Keratinocyte (primary cell): Measurements from ENCODE around the gene AGO3. TPM values are rescaled to one million over a fixed set of nuclear protein-coding genes. Genes with fewer than 3 reads are reported as not detected.

Experiments used
- DNase-seq: peaks from one replicate; pipeline ENCODE4 v3.0.0-alpha.2; 2011; ENCODE audit warnings: low read depth, missing footprints, low spot score
- FAIRE-seq: peaks from 2 replicates; lab custom pipeline; 2011; peaks lifted over from hg19 to GRCh38; lab: Jason Lieb, UNC
- H2AFZ ChIP-seq: 2 replicates; pipeline ENCODE4 v1.6.0; 2012; ENCODE audit warnings: low read length, control low read depth, inconsistent platforms; ENCODE audit not compliant: control insufficient read depth
- H3K27ac ChIP-seq: 2 replicates; pipeline ENCODE4 v1.5.1; 2011; ENCODE audit warnings: low read length; ENCODE audit not compliant: control insufficient read depth, insufficient read depth
- H3K27me3 ChIP-seq: 3 replicates; pipeline ENCODE4 v1.6.0; 2011; ENCODE audit warnings: low read length; ENCODE audit not compliant: control insufficient read depth, insufficient read depth; ENCODE audit errors: extremely low read depth
- H3K36me3 ChIP-seq, 2 experiments: 2 replicates in 1 of 2; 3 replicates in 1 of 2; pipeline ENCODE4 v1.5.1; 2011; ENCODE audit warnings: low read length in 2 of 2, mild to moderate bottlenecking in 1 of 2; ENCODE audit not compliant: control insufficient read depth in 2 of 2, insufficient read depth in 2 of 2; ENCODE audit errors: extremely low read depth in 1 of 2
- H3K4me1 ChIP-seq: 3 replicates; pipeline ENCODE4 v1.5.1; 2011; ENCODE audit warnings: low read length; ENCODE audit not compliant: control insufficient read depth, insufficient read depth; ENCODE audit errors: extremely low read depth
- H3K4me2 ChIP-seq: 3 replicates; pipeline ENCODE4 v1.6.0; 2011; ENCODE audit warnings: low read depth, low read length; ENCODE audit not compliant: control insufficient read depth, insufficient read depth; ENCODE audit errors: extremely low read depth
- H3K4me3 ChIP-seq, 3 experiments: fragments of 200-600 bp in 1 of 3; sonication (generic) in 1 of 3; 2 replicates in 2 of 3; 3 replicates in 1 of 3; pipeline ENCODE4 v1.5.1; 2011 to 2016; ENCODE audit warnings: low read length in 3 of 3, mild to moderate bottlenecking in 3 of 3, control low read depth in 2 of 3, inconsistent platforms in 1 of 3, low read depth in 1 of 3, mixed read lengths in 1 of 3, mixed run types in 1 of 3, moderate library complexity in 1 of 3; ENCODE audit not compliant: control insufficient read depth in 2 of 3, insufficient read depth in 2 of 3; ENCODE audit errors: extremely low read depth in 1 of 3
- H3K79me2 ChIP-seq: 2 replicates; pipeline ENCODE4 v1.6.0; 2012; ENCODE audit warnings: low read length; ENCODE audit not compliant: control insufficient read depth, insufficient read depth
- H3K9ac ChIP-seq: 3 replicates; pipeline ENCODE4 v1.6.0; 2011; ENCODE audit warnings: low read length; ENCODE audit not compliant: control insufficient read depth, insufficient read depth; ENCODE audit errors: extremely low read depth
- H3K9me1 ChIP-seq: 3 replicates; pipeline ENCODE4 v1.6.0; 2011; ENCODE audit warnings: low read length; ENCODE audit not compliant: control insufficient read depth, insufficient read depth; ENCODE audit errors: extremely low read depth
- H3K9me3 ChIP-seq: 2 replicates; pipeline ENCODE4 v1.5.1; 2012; ENCODE audit warnings: low read depth, low read length; ENCODE audit not compliant: control insufficient read depth
- H4K20me1 ChIP-seq: 3 replicates; pipeline ENCODE4 v1.6.0; 2011; ENCODE audit warnings: low read length; ENCODE audit not compliant: control insufficient read depth, insufficient read depth; ENCODE audit errors: extremely low read depth
- CTCF ChIP-seq, 3 experiments: IDR thresholded peaks in 1 of 3; conservative IDR thresholded peaks in 1 of 3; optimal IDR thresholded peaks in 1 of 3; 2 replicates in 2 of 3; 3 replicates in 1 of 3; pipeline versions ENCODE3 to v1.5.1; 2011; ENCODE audit warnings: low read length in 3 of 3, mild to moderate bottlenecking in 3 of 3, moderate library complexity in 2 of 3, control low read depth in 1 of 3, inconsistent platforms in 1 of 3; ENCODE audit not compliant: insufficient read depth in 2 of 3; ENCODE audit errors: extremely low read depth in 1 of 3
- EZH2 ChIP-seq: IDR thresholded peaks from one replicate; pipeline ENCODE4 v1.6.1; 2012; ENCODE audit warnings: inconsistent platforms, mild to moderate bottlenecking, low read length, moderate library complexity
- dilution Hi-C: fragments of 300-500 bp; cut with MboI; formaldehyde crosslinking; loops from one replicate; pipeline ENCODE4 v1.7.0; 2020; ENCODE audit warnings: low sequenced_read_pairs; ENCODE audit not compliant: extremely low pct_ligation_motif_present
- polyA plus RNA-seq, 5 experiments: library from polyadenylated mRNA; depleted of rRNA in 3 of 5; stranded (reverse) in 3 of 5; stranded (forward) in 1 of 5; unstranded in 1 of 5; fragments of >200 nt; gene quantifications; 1 replicate in 1 of 5; 2 replicates in 3 of 5; 3 replicates in 1 of 5; pipeline versions ENCODE4 v1.2.1 to v1.2.3, GENCODE V29; 2011 to 2012; ENCODE audit warnings: missing spikeins in 2 of 5, low read depth in 1 of 5, low replicate concordance in 1 of 5

The AGO3 gene
- polyA plus RNA-seq, 1 donor (not counting 4 experiments of a cell fraction or from before 2014, with no cell fraction given), result 14.0 TPM

DNA sequence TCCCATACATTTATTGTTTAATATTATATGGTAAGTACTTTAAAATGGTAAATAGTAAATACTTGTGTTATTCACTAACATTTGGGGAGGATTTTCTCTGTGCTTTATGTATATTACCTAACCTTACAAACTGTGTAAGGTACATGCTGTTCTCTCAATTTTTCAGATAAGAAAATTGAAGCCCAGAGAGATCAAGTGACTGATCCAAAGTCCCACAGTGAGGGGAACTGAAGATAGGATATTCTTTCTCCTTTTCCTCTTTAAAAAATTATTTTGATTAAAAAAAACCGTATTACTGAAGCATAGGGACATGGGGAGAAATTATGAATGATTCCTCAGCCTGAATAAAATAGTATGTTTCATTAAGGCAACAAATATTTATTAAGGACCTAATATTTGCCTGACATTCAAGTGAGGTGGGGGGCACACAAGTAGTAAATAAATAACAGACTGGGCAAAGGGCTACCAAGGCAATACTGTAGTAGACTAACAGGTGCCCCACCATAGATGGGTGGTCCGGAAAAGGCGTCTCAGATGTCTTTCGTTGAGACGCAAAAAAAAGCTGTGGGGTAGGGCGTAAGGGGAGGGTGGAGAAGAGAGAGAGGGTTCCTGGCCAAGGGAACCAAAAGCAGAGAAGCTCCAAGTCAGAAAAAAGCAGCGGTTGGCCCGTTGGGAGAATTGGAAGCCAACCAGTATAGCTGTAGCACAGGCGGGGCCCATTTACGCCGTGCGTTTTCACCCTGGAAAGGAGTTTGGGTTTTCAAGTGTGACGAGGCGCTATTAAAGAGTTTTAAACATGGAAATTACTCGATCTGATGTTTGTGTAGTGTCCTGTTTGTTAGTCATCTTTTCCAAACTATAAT is 944 bp upstream of the AGO3 start:
- dilution Hi-C loops, result no loop called here
- FAIRE-seq, result no peak

GRCh38 chr1:35931446-35932157 is 697 bp downstream of the AGO3 start:
- H3K9ac ChIP-seq, result peak overlapping the region; percentile 90
- no peaks in the 10 kb centered on the region for H3K36me3 ChIP-seq
- FAIRE-seq (peak; percentile 32), DNase-seq (peak; percentile 4)
- H3K79me2 ChIP-seq, result peaks cover 51% of the 10 kb centered on the region
- peak overlapping the region; percentile 93 for H3K27ac ChIP-seq
- dilution Hi-C loops, result no loop called here
- H3K9me3 ChIP-seq, result no peaks in the 10 kb centered on the region
- peak overlapping the region; percentile 75 for H3K4me2 ChIP-seq
- no peak for TF ChIP-seq CTCF (optimal IDR thresholded peaks at IDR 0.05 in 1 of 3, IDR thresholded peaks at IDR 0.05 in 1 of 3, conservative IDR thresholded peaks at IDR 0.05 in 1 of 3; ENCODE audit: extremely low read depth in 1 of 3, insufficient read depth in 2 of 3, low read length in 3 of 3)
- no peak for TF ChIP-seq EZH2
- H4K20me1 ChIP-seq, result no peaks in the 10 kb centered on the region
- peak overlapping the region; percentile 82 to 95 (median 94) for H3K4me3 ChIP-seq
- no peaks in the 10 kb centered on the region for H3K9me1 ChIP-seq
- H2AFZ ChIP-seq, result peak overlapping the region; percentile 91
- peaks cover 12% of the 10 kb centered on the region for H3K4me1 ChIP-seq
- no peaks in the 10 kb centered on the region for H3K27me3 ChIP-seq

More for the DNA sequence above, 944 bp upstream of the AGO3 start:
- TF ChIP-seq CTCF (optimal IDR thresholded peaks at IDR 0.05 in 1 of 3, IDR thresholded peaks at IDR 0.05 in 1 of 3, conservative IDR thresholded peaks at IDR 0.05 in 1 of 3; ENCODE audit: extremely low read depth in 1 of 3, insufficient read depth in 2 of 3, low read length in 3 of 3) (no peak), EZH2 (no peak)
- peak overlapping the region; percentile 93 for H3K27ac ChIP-seq
- H3K9me1 ChIP-seq, result no peaks in the 10 kb centered on the region
- peak overlapping the region; percentile 90 for H3K9ac ChIP-seq
- no peaks in the 10 kb centered on the region for H3K27me3 ChIP-seq
- DNase-seq, result no peak
- H4K20me1 ChIP-seq, result no peaks in the 10 kb centered on the region
- peak overlapping the region; percentile 82 to 95 (median 94) for H3K4me3 ChIP-seq
- H3K79me2 ChIP-seq, result peaks cover 35% of the 10 kb centered on the region
- H3K9me3 ChIP-seq, result no peaks in the 10 kb centered on the region
- H2AFZ ChIP-seq, result peak overlapping the region; percentile 88
- no peaks in the 10 kb centered on the region for H3K36me3 ChIP-seq
- peak overlapping the region; percentile 74 for H3K4me2 ChIP-seq
- H3K4me1 ChIP-seq, result peaks cover 12% of the 10 kb centered on the region
